ENCODE measurements around the gene KIF2A. TPM values are rescaled to one million over a fixed set of nuclear protein-coding genes. Genes with fewer than 3 reads are reported as not detected.

The KIF2A gene
- total and polyA plus RNA-seq, 9 of the 15 experiments (the other 6 are each of a cell fraction or from before 2014, with no cell fraction given): 42.6 to 126 (median 77.6) TPM

GRCh38 chr5:62273687-62274086, 32.3 kb upstream of the KIF2A start:
- no peaks in the 10 kb centered on the region for H3K79me2 ChIP-seq (ENCODE audit: control insufficient read depth, insufficient read depth, low read length)
- intact Hi-C loops (cut with micrococcal nuclease) (no loop called here), in situ Hi-C loops (cut with MboI) (no loop called here)
- no peak overlapping the region for H3K4me3 ChIP-seq
- no peaks in the 10 kb centered on the region for H3K9me1 ChIP-seq (ENCODE audit: control insufficient read depth, insufficient read depth, low read length)
- no peak overlapping the region for H3K9ac ChIP-seq (ENCODE audit: insufficient read depth in 1 of 2, low read depth in 2 of 2, low read length in 2 of 2)
- DNase-seq (ENCODE audit: extremely low read depth in 1 of 4, low spot score in 3 of 4): no peak
- H3K9me3 ChIP-seq (replicated peaks; ENCODE audit: control insufficient read depth, insufficient read depth, low read depth, low read length): no peaks in the 10 kb centered on the region
- H2AFZ ChIP-seq (ENCODE audit: low read depth, low read length): peak overlapping the region; percentile 18; the same call in 1 of the 2 replicates
- TF ChIP-seq ZNF280A (IDR thresholded peaks at IDR 0.05; ENCODE audit: low read depth, partially characterized antibody): no peak
- no peak for TF ChIP-seq SMARCC2 (IDR thresholded peaks at IDR 0.05; ENCODE audit: low read depth)
- POLR2A ChIA-PET: interaction anchor here (0.5 to 0.6 kb wide), 2 partner anchors 12 to 25 kb away, joined by 3 read pairs; no protein-coding TSS in a partner anchor
- H3K27me3 ChIP-seq (ENCODE audit: control insufficient read depth in 2 of 2, insufficient read depth in 2 of 2, low read length in 2 of 2): no peaks in the 10 kb centered on the region
- H3K27ac ChIP-seq (ENCODE audit: extremely low read depth, low read depth, low read length): no peak overlapping the region
- H3K4me2 ChIP-seq (ENCODE audit: insufficient read depth, low read length): no peak overlapping the region
- FAIRE-seq: no peak
- BruUV-seq (replicated peaks): no TSS peak
- ATAC-seq: no peak
- peaks cover 18 to 34% of the 10 kb centered on the region in 2 experiments; a peak in 4 of 5 replicates for H3K4me1 ChIP-seq (replicated peaks in 1 of 2; ENCODE audit: control insufficient read depth in 2 of 2, insufficient read depth in 2 of 2, low read length in 2 of 2)
- no peaks in the 10 kb centered on the region for H3K36me3 ChIP-seq (ENCODE audit: control insufficient read depth, insufficient read depth, low read length)
- 87% methylated on average over 3 of the region's 3 CpGs for WGBS (ENCODE audit: insufficient coverage, low coverage, missing lambda C conversion rate)
- H4K20me1 ChIP-seq (replicated peaks; ENCODE audit: control insufficient read depth, insufficient read depth, low read length): no peaks in the 10 kb centered on the region
- CTCF ChIA-PET (ENCODE audit: low intra/inter-chr PET ratio): no interaction called here

- no peak overlapping the region for H3K27ac ChIP-seq (ENCODE audit: extremely low read depth, low read depth, low read length)
- TF ChIP-seq TRIM24 (IDR thresholded peaks at IDR 0.05): peak in 1 of 2 experiments; percentile 35; a peak in 1 of 4 replicates
- TF ChIP-seq DACH1 (IDR thresholded peaks at IDR 0.05; ENCODE audit: partially characterized antibody): peak; percentile 96
- TF ChIP-seq NR2F6 (CRISPR knock-in tag; IDR thresholded peaks at IDR 0.05): no peak
- TF ChIP-seq GATAD2B (IDR thresholded peaks at IDR 0.05; ENCODE audit: borderline replicate concordance): 0 out of 2 replicates have a peak, but pooled peaks have one; percentile 74
- H3K9ac ChIP-seq (ENCODE audit: insufficient read depth in 1 of 2, low read depth in 2 of 2, low read length in 2 of 2): no peak overlapping the region
- intact Hi-C loops (cut with micrococcal nuclease) (no loop called here), in situ Hi-C loops (cut with MboI) (no loop called here)
- H2AFZ ChIP-seq (ENCODE audit: low read depth, low read length): no peak overlapping the region
- no peaks in the 10 kb centered on the region for H3K9me1 ChIP-seq (ENCODE audit: control insufficient read depth, insufficient read depth, low read length)
- ChIA-PET CTCF (ENCODE audit: low intra/inter-chr PET ratio) (no interaction called here), POLR2A (interaction anchor here (1.2 kb wide), 1 partner anchor 9 kb away, joined by 3 read pairs; no protein-coding TSS in a partner anchor)
- H3K9me3 ChIP-seq (replicated peaks; ENCODE audit: control insufficient read depth, insufficient read depth, low read depth, low read length): no peaks in the 10 kb centered on the region
- no TSS peak for BruUV-seq (replicated peaks)
- no peak for DNase-seq (ENCODE audit: extremely low read depth in 1 of 4, low spot score in 3 of 4)
- no peaks in the 10 kb centered on the region for H4K20me1 ChIP-seq (replicated peaks; ENCODE audit: control insufficient read depth, insufficient read depth, low read length)
- H3K4me3 ChIP-seq: no peak overlapping the region
- no peaks in the 10 kb centered on the region for H3K36me3 ChIP-seq (ENCODE audit: control insufficient read depth, insufficient read depth, low read length)
- H3K4me1 ChIP-seq (replicated peaks in 1 of 2; ENCODE audit: control insufficient read depth in 2 of 2, insufficient read depth in 2 of 2, low read length in 2 of 2): peaks cover 18 to 34% of the 10 kb centered on the region in 2 experiments; a peak in 4 of 5 replicates
- no peaks in the 10 kb centered on the region for H3K79me2 ChIP-seq (ENCODE audit: control insufficient read depth, insufficient read depth, low read length)
- no peak overlapping the region for H3K4me2 ChIP-seq (ENCODE audit: insufficient read depth, low read length)
- no peak for ATAC-seq
- FAIRE-seq: no peak
- no peaks in the 10 kb centered on the region for H3K27me3 ChIP-seq (ENCODE audit: control insufficient read depth in 2 of 2, insufficient read depth in 2 of 2, low read length in 2 of 2)
- 89% methylated on average over 1 of the region's 1 CpG for WGBS (ENCODE audit: insufficient coverage, low coverage, missing lambda C conversion rate)
Observed at GRCh38 chr5:62275581-62275980, 30.4 kb upstream of the KIF2A start.
